ENCODE data around the gene HPS4. TPM values are rescaled to one million over a fixed set of nuclear protein-coding genes. Genes with fewer than 3 reads are reported as not detected.
A peak's percentile ranks its signal among the peaks of the same experiment; 100 is the strongest.

HPS4 gene
- total and polyA plus RNA-seq, 12 donors = 4.6 to 14.3 (median 9.0) TPM

GRCh38 chr22:26514419-26515161, 31.0 kb upstream of the HPS4 start:
- H3K27ac ChIP-seq = no peak overlapping the region
- no peak for TF ChIP-seq CTCF (IDR thresholded peaks at IDR 0.05)
- H3K27me3 ChIP-seq = no peaks in the 10 kb centered on the region
- ATAC-seq (no peak), DNase-seq (no peak)
- H3K4me1 ChIP-seq = peaks cover 0 to 31% (median 22%) of the 10 kb centered on the region in 9 donors
- H3K9me3 ChIP-seq = no peaks in the 10 kb centered on the region
- intact Hi-C loops (cut with DNase I) = loop anchor here in 7 of 10 donors (5.0 to 10.0 kb wide), 4 partner anchors 68 to 78 kb away; partner anchors contain the start of gene TPST2 (in 1 of the 7)
- WGBS, 2 donors = 93 to 94% methylated on average over 12 of the region's 12 CpGs
- H3K4me3 ChIP-seq = no peak overlapping the region
- peaks cover 0 to 13% (median 8%) of the 10 kb centered on the region in 9 donors for H3K36me3 ChIP-seq

GRCh38 chr22:26513838-26514237, 30.3 kb upstream of the HPS4 start:
- intact Hi-C loops (cut with DNase I) = loop anchor here in 7 of 10 donors (5.0 to 10.0 kb wide), 4 partner anchors 68 to 78 kb away; partner anchors contain the start of gene TPST2 (in 1 of the 7)
- H3K36me3 ChIP-seq = peaks cover 0 to 21% (median 15%) of the 10 kb centered on the region in 9 donors

GRCh38 chr22:26512149-26512793, 28.7 kb upstream of the HPS4 start, which contains the start of gene TFIP11:
TSS of gene TFIP11 (minus strand) at chr22:26512473. CDS start at chr22:26510272, 2,201 bp downstream.
- intact Hi-C loops (cut with DNase I) = loop anchor here in 7 of 10 donors (5.0 to 10.0 kb wide), 4 partner anchors 70 to 80 kb away; partner anchors contain the start of gene TPST2 (in 1 of the 7)
- Histone ChIP-seq H3K27me3 (no peaks in the 10 kb centered on the region), H3K9me3 (no peaks in the 10 kb centered on the region), H3K27ac (peak within 1 kb of the TSS in 9 of 10 donors; percentile 56 to 93 (median 82)), H3K4me1 (peaks cover 0 to 31% (median 22%) of the 10 kb centered on the region in 9 donors), H3K4me3 (peak within 1 kb of the TSS; percentile 65 to 100 (median 82)), H3K36me3 (peaks cover 0 to 36% (median 28%) of the 10 kb centered on the region in 9 donors)
- DNase-seq (peak; percentile 95 to 96), ATAC-seq (peak; percentile 96 to 100 (median 99))
- WGBS, 2 donors = 0 to 1% methylated on average over 40 of the region's 40 CpGs
- no peak for TF ChIP-seq CTCF (IDR thresholded peaks at IDR 0.05)

More at GRCh38 chr22:26513838-26514237, 30.3 kb upstream of the HPS4 start:
- 29 to 39% methylated on average over 1 of the region's 1 CpG for WGBS, 2 donors
- peaks cover 0 to 31% (median 22%) of the 10 kb centered on the region in 9 donors for H3K4me1 ChIP-seq
- H3K27ac ChIP-seq = no peak overlapping the region
- no peaks in the 10 kb centered on the region for H3K27me3 ChIP-seq
- DNase-seq = no peak
- no peak for TF ChIP-seq CTCF (IDR thresholded peaks at IDR 0.05)
- no peak for ATAC-seq
- H3K9me3 ChIP-seq = no peaks in the 10 kb centered on the region
- H3K4me3 ChIP-seq = no peak overlapping the region

GRCh38 chr22:26508148-26508547, 24.6 kb upstream of the HPS4 start:
- Histone ChIP-seq H3K4me3 (no peak overlapping the region), H3K27ac (no peak overlapping the region), H3K9me3 (no peaks in the 10 kb centered on the region), H3K4me1 (peaks cover 4 to 38% (median 32%) of the 10 kb centered on the region in 9 donors), H3K36me3 (peaks cover 0 to 78% (median 66%) of the 10 kb centered on the region in 9 donors), H3K27me3 (no peaks in the 10 kb centered on the region)
- intact Hi-C loops (cut with DNase I) = no loop called here
- ATAC-seq (no peak), DNase-seq (no peak)
- no peak for TF ChIP-seq CTCF (IDR thresholded peaks at IDR 0.05)
